ENCODE results near the gene RBM3. TPM values are rescaled to one million over a fixed set of nuclear protein-coding genes. Genes with fewer than 3 reads are reported as not detected.

RBM3 gene
- total RNA-seq, 1 donor from 2014 or later: 285 TPM

- no peak for DNase-seq (ENCODE audit: low read depth)
- Histone ChIP-seq H3K27me3 (ENCODE audit: control insufficient read depth, insufficient read depth, low read length) (no peaks in the 10 kb centered on the region), H3K4me3 (ENCODE audit: low read depth, low read length) (no peak overlapping the region), H3K36me3 (ENCODE audit: control insufficient read depth, insufficient read depth, low read length) (no peaks in the 10 kb centered on the region)
- TF ChIP-seq CTCF (IDR thresholded peaks at IDR 0.05; ENCODE audit: insufficient read depth, low read length, poor library complexity, severe bottlenecking): no peak
Measured at GRCh38 chrX:48613502-48614160, 39.3 kb downstream of the RBM3 start.

GRCh38 chrX:48616576-48616975, 42.3 kb downstream of the RBM3 start:
- no peak for DNase-seq (ENCODE audit: low read depth)
- Histone ChIP-seq H3K36me3 (ENCODE audit: control insufficient read depth, insufficient read depth, low read length) (no peaks in the 10 kb centered on the region), H3K27me3 (ENCODE audit: control insufficient read depth, insufficient read depth, low read length) (no peaks in the 10 kb centered on the region), H3K4me3 (ENCODE audit: low read depth, low read length) (no peak overlapping the region)
- no peak for TF ChIP-seq CTCF (IDR thresholded peaks at IDR 0.05; ENCODE audit: insufficient read depth, low read length, poor library complexity, severe bottlenecking)

GRCh38 chrX:48617542-48618340, 43.5 kb downstream of the RBM3 start:
- no peak for DNase-seq (ENCODE audit: low read depth)
- TF ChIP-seq CTCF (IDR thresholded peaks at IDR 0.05; ENCODE audit: insufficient read depth, low read length, poor library complexity, severe bottlenecking): no peak
- H3K4me3 ChIP-seq (ENCODE audit: low read depth, low read length): no peak overlapping the region
- H3K27me3 ChIP-seq (ENCODE audit: control insufficient read depth, insufficient read depth, low read length): no peaks in the 10 kb centered on the region
- H3K36me3 ChIP-seq (ENCODE audit: control insufficient read depth, insufficient read depth, low read length): no peaks in the 10 kb centered on the region

- TF ChIP-seq CTCF (IDR thresholded peaks at IDR 0.05; ENCODE audit: insufficient read depth, low read length, poor library complexity, severe bottlenecking): no peak
- Histone ChIP-seq H3K36me3 (ENCODE audit: control insufficient read depth, insufficient read depth, low read length) (no peaks in the 10 kb centered on the region), H3K4me3 (ENCODE audit: low read depth, low read length) (no peak overlapping the region), H3K27me3 (ENCODE audit: control insufficient read depth, insufficient read depth, low read length) (no peaks in the 10 kb centered on the region)
- DNase-seq (ENCODE audit: low read depth): no peak
Measured at GRCh38 chrX:48626401-48627298, 52.4 kb downstream of the RBM3 start.

Other genes with a start within 250 kb of the RBM3 start
- gene SSX3, start 217.8 kb upstream of the RBM3 start, total RNA-seq: not detected in 2 replicates
- not detected in 2 replicates for gene SSX4, start 190.9 kb upstream of the RBM3 start, total RNA-seq
- not detected in 2 replicates for gene SSX4B, start 162.5 kb upstream of the RBM3 start, total RNA-seq
- gene SLC38A5, start 104.2 kb upstream of the RBM3 start, total RNA-seq: 28.3 and 32.8 TPM in 2 replicates
- 80.3 and 91.4 TPM in 2 replicates for gene FTSJ1, start 98.3 kb upstream of the RBM3 start, total RNA-seq
- 12.7 and 14.5 TPM in 2 replicates for gene PORCN, start 65.5 kb upstream of the RBM3 start, total RNA-seq
- 40.2 and 72.5 TPM in 2 replicates for gene EBP, start 52.7 kb upstream of the RBM3 start, total RNA-seq
- gene TBC1D25, start 34.8 kb upstream of the RBM3 start, total RNA-seq: 6.6 and 10.4 TPM in 2 replicates
- gene WDR13, start 23.0 kb downstream of the RBM3 start, total RNA-seq: 117 and 122 TPM in 2 replicates
- 2.2 TPM in 1 of 2 replicates, not detected in the other for gene WAS, start 109.3 kb downstream of the RBM3 start, total RNA-seq
- 7.6 and 10.9 TPM in 2 replicates for gene SUV39H1, start 122.2 kb downstream of the RBM3 start, total RNA-seq
- not detected in 2 replicates for gene GLOD5, start 187.3 kb downstream of the RBM3 start, total RNA-seq
- not detected in 2 replicates for gene GATA1, start 212.1 kb downstream of the RBM3 start, total RNA-seq
- 52.5 and 62.6 TPM in 2 replicates for gene HDAC6, start 227.6 kb downstream of the RBM3 start, total RNA-seq